ENCODE measurements around the gene ENTPD8. TPM values are rescaled to one million over a fixed set of nuclear protein-coding genes. Genes with fewer than 3 reads are reported as not detected.
A peak's percentile ranks its signal among the peaks of the same experiment; 100 is the strongest.

The ENTPD8 gene
- polyA plus RNA-seq, 3 donors, result not detected

- DNase-seq, result no peak
- Mint-ChIP-seq H3K36me3 (no peaks in the 10 kb centered on the region), H3K4me3 (no peak overlapping the region), H3K4me1 (peaks cover 14% of the 10 kb centered on the region), H3K27me3 (ENCODE audit: low read depth in 3 of 3) (peaks cover 0 to 7% (median 0%) of the 10 kb centered on the region in 3 donors), H3K27ac (no peak overlapping the region), H3K9me3 (peaks cover 0 to 2% (median 0%) of the 10 kb centered on the region in 7 donors)
- Histone ChIP-seq H4K20me1 (ENCODE audit: insufficient read depth, low read length) (no peaks in the 10 kb centered on the region), H3K9me3 (replicated peaks in 1 of 2; ENCODE audit: control insufficient read depth in 1 of 2, insufficient read depth in 1 of 2, low read length in 2 of 2) (no peaks in the 10 kb centered on the region), H3K4me3 (replicated peaks in 1 of 3; ENCODE audit: low read depth in 2 of 3, low read length in 3 of 3) (no peak overlapping the region), H3K36me3 (replicated peaks in 1 of 2; ENCODE audit: control insufficient read depth in 1 of 2, insufficient read depth in 2 of 2, low read length in 2 of 2) (no peaks in the 10 kb centered on the region), H3K27me3 (ENCODE audit: control insufficient read depth in 2 of 2, insufficient read depth in 2 of 2, low read length in 2 of 2) (no peaks in the 10 kb centered on the region), H3K27ac (ENCODE audit: low read depth in 1 of 2, low read length in 2 of 2) (no peak overlapping the region), H3K79me2 (ENCODE audit: insufficient read depth, low read length) (no peaks in the 10 kb centered on the region), H3K9ac (ENCODE audit: insufficient read depth, low read length, poor library complexity, severe bottlenecking) (no peak overlapping the region), H2AFZ (ENCODE audit: insufficient read depth, low read depth, low read length, poor library complexity, severe bottlenecking) (no peak overlapping the region), H3K4me1 (ENCODE audit: control insufficient read depth in 1 of 2, insufficient read depth in 2 of 2, low read length in 2 of 2) (peaks cover 11 to 14% of the 10 kb centered on the region in 2 donors), H3K4me2 (replicated peaks; ENCODE audit: extremely low read depth, low read length, poor library complexity, severe bottlenecking) (no peak overlapping the region)
- no peak for TF ChIP-seq CTCF (IDR thresholded peaks at IDR 0.05)
- intact Hi-C loops (cut with micrococcal nuclease), result no loop called here
- WGBS (ENCODE audit: insufficient coverage), result 93% methylated on average over 27 of the region's 27 CpGs
These were observed 43.6 kb upstream of the ENTPD8 start for GRCh38 chr9:137484551-137485315.

- peak; percentile 42 to 77 (median 62) for DNase-seq
These were observed 41.1 kb upstream of the ENTPD8 start for GRCh38 chr9:137482094-137482781.

More at GRCh38 chr9:137482094-137482781, 41.1 kb upstream of the ENTPD8 start:
- Histone ChIP-seq H3K27me3 (ENCODE audit: control insufficient read depth in 2 of 2, insufficient read depth in 2 of 2, low read length in 2 of 2) (no peaks in the 10 kb centered on the region), H3K4me3 (replicated peaks in 1 of 3; ENCODE audit: low read depth in 2 of 3, low read length in 3 of 3) (peak overlapping the region in 1 of 3 experiments; percentile 31), H3K79me2 (ENCODE audit: insufficient read depth, low read length) (no peaks in the 10 kb centered on the region), H3K4me2 (replicated peaks; ENCODE audit: extremely low read depth, low read length, poor library complexity, severe bottlenecking) (peak overlapping the region; percentile 45), H3K9me3 (replicated peaks in 1 of 2; ENCODE audit: control insufficient read depth in 1 of 2, insufficient read depth in 1 of 2, low read length in 2 of 2) (no peaks in the 10 kb centered on the region), H3K36me3 (replicated peaks in 1 of 2; ENCODE audit: control insufficient read depth in 1 of 2, insufficient read depth in 2 of 2, low read length in 2 of 2) (no peaks in the 10 kb centered on the region), H2AFZ (ENCODE audit: insufficient read depth, low read depth, low read length, poor library complexity, severe bottlenecking) (peak overlapping the region; percentile 73), H3K4me1 (ENCODE audit: control insufficient read depth in 1 of 2, insufficient read depth in 2 of 2, low read length in 2 of 2) (peaks cover 11 to 14% of the 10 kb centered on the region in 2 donors), H4K20me1 (ENCODE audit: insufficient read depth, low read length) (no peaks in the 10 kb centered on the region), H3K9ac (ENCODE audit: insufficient read depth, low read length, poor library complexity, severe bottlenecking) (peak overlapping the region; percentile 27), H3K27ac (ENCODE audit: low read depth in 1 of 2, low read length in 2 of 2) (peak overlapping the region in 1 of 2 donors; percentile 20)
- peak overlapping the region in 1 of 2 donors; percentile 75 for H3K4me3 Mint-ChIP-seq
- peaks cover 0 to 4% (median 0%) of the 10 kb centered on the region in 7 donors for H3K9me3 Mint-ChIP-seq
- WGBS (ENCODE audit: insufficient coverage), result 46% methylated on average over 23 of the region's 26 CpGs
- H3K36me3 Mint-ChIP-seq, result no peaks in the 10 kb centered on the region
- peaks cover 14% of the 10 kb centered on the region for H3K4me1 Mint-ChIP-seq
- intact Hi-C loops (cut with micrococcal nuclease), result no loop called here
- TF ChIP-seq CTCF (IDR thresholded peaks at IDR 0.05), result no peak
- peaks cover 0 to 5% (median 2%) of the 10 kb centered on the region in 3 donors for H3K27me3 Mint-ChIP-seq (ENCODE audit: low read depth in 3 of 3)
- H3K27ac Mint-ChIP-seq, result peak overlapping the region in 5 of 7 donors; percentile 20 to 81 (median 42)

Data from CD14-positive monocyte (primary cell).